GM10847 (cell line): Measurements from ENCODE around the gene KMT5B.

ENCODE experiments used
- POLR2A ChIP-seq: IDR thresholded peaks from 2 replicates; pipeline ENCODE4 v1.6.1; 2011; ENCODE audit not compliant: insufficient read length; ENCODE audit errors: extremely low read depth

The KMT5B gene

GRCh38 chr11:68223275-68223674 lies 10.2 kb upstream of the KMT5B start:
- TF ChIP-seq POLR2A, result no peak

GRCh38 chr11:68221406-68221805 lies 8.3 kb upstream of the KMT5B start:
- no peak for TF ChIP-seq POLR2A

GRCh38 chr11:68216171-68216938 lies 3.3 kb upstream of the KMT5B start:
- TF ChIP-seq POLR2A, result no peak

GRCh38 chr11:68215524-68216170 lies 2.6 kb upstream of the KMT5B start:
- TF ChIP-seq POLR2A, result no peak

GRCh38 chr11:68215087-68215445 lies 2.0 kb upstream of the KMT5B start:
- no peak for TF ChIP-seq POLR2A

GRCh38 chr11:68214173-68215086 lies 1.3 kb upstream of the KMT5B start:
- no peak for TF ChIP-seq POLR2A

GRCh38 chr11:68213555-68214172 lies 568 bp upstream of the KMT5B start:
- peak; percentile 95 for TF ChIP-seq POLR2A

- TF ChIP-seq POLR2A, result no peak
Observed at GRCh38 chr11:68212421-68213134, 518 bp downstream of the KMT5B start.

GRCh38 chr11:68211546-68211945 lies 1.6 kb downstream of the KMT5B start:
- no peak for TF ChIP-seq POLR2A

- TF ChIP-seq POLR2A, result no peak
Observed at GRCh38 chr11:68206211-68206610, 6.9 kb downstream of the KMT5B start.

GRCh38 chr11:68204402-68204801 lies 8.7 kb downstream of the KMT5B start:
- no peak for TF ChIP-seq POLR2A

GRCh38 chr11:68202165-68202564 lies 10.9 kb downstream of the KMT5B start:
- TF ChIP-seq POLR2A, result no peak

- no peak for TF ChIP-seq POLR2A
Observed at GRCh38 chr11:68201492-68201891, 11.6 kb downstream of the KMT5B start.

- TF ChIP-seq POLR2A, result no peak
Observed at GRCh38 chr11:68200639-68201038, 12.5 kb downstream of the KMT5B start.
